T-helper 17 cell (primary cell): ENCODE data around the gene RASGRF1. TPM values are rescaled to one million over a fixed set of nuclear protein-coding genes. Genes with fewer than 3 reads are reported as not detected.

Experiments used
- ATAC-seq: fragments of 150-1000 bp; cut with Tn5 transposase; 2 replicates; pipeline ENCODE4 v1.10.0; 2021; ENCODE audit warnings: mild to moderate bottlenecking, moderate library complexity
- DNase-seq, 3 donors: peaks; one replicate each; pipeline versions ENCODE4 v3.0.0 to v3.0.0-alpha.2; 2020 to 2021
- H3K9me3 ChIP-seq: one replicate; pipeline ENCODE4 v1.7.0; 2013; ENCODE audit warnings: low read length, mild to moderate bottlenecking; ENCODE audit not compliant: control insufficient read depth, poor library complexity, severe bottlenecking
- H3K27ac Mint-ChIP-seq: one replicate; pipeline ENCODE4 v1.8.0; 2022; ENCODE audit warnings: mild to moderate bottlenecking, moderate library complexity, mixed read lengths
- H3K27me3 Mint-ChIP-seq: one replicate; pipeline ENCODE4 v1.8.0; 2022; ENCODE audit warnings: mixed read lengths
- H3K36me3 Mint-ChIP-seq: one replicate; pipeline ENCODE4 v1.8.0; 2022; ENCODE audit warnings: low read depth, mixed read lengths
- H3K4me1 Mint-ChIP-seq: one replicate; pipeline ENCODE4 v1.8.0; 2022; ENCODE audit warnings: mild to moderate bottlenecking, mixed read lengths
- H3K4me3 Mint-ChIP-seq: one replicate; pipeline ENCODE4 v1.8.0; 2022; ENCODE audit warnings: mild to moderate bottlenecking, moderate library complexity, mixed read lengths
- total RNA-seq, 4 donors: library from RNA in 2 of 4; stranded (reverse) in 2 of 4; gene quantifications; one replicate each; pipeline ENCODE4 v1.2.3 and lab custom pipeline; 2022 to 2026

Gene RASGRF1
- total RNA-seq, 2 donors from 2014 or later: 0.55 TPM; not detected in 1

GRCh38 chr15:79017953-79018352 lies 72.6 kb downstream of the RASGRF1 start:
- no peak for ATAC-seq
- no peak overlapping the region for H3K4me3 Mint-ChIP-seq

GRCh38 chr15:79016527-79017170 lies 73.9 kb downstream of the RASGRF1 start:
- no peaks in the 10 kb centered on the region for H3K4me1 Mint-ChIP-seq
- H3K27me3 Mint-ChIP-seq: no peaks in the 10 kb centered on the region
- DNase-seq (no peak), ATAC-seq (no peak)
- H3K36me3 Mint-ChIP-seq: no peaks in the 10 kb centered on the region
- no peak overlapping the region for H3K4me3 Mint-ChIP-seq
- no peak overlapping the region for H3K27ac Mint-ChIP-seq
- H3K9me3 ChIP-seq: no peaks in the 10 kb centered on the region

More at GRCh38 chr15:79017953-79018352, 72.6 kb downstream of the RASGRF1 start:
- H3K4me1 Mint-ChIP-seq: no peaks in the 10 kb centered on the region
- no peaks in the 10 kb centered on the region for H3K27me3 Mint-ChIP-seq
- H3K9me3 ChIP-seq: no peaks in the 10 kb centered on the region
- DNase-seq: no peak
- H3K27ac Mint-ChIP-seq: no peak overlapping the region
- H3K36me3 Mint-ChIP-seq: no peaks in the 10 kb centered on the region

GRCh38 chr15:79015416-79015815 lies 75.2 kb downstream of the RASGRF1 start:
- peaks cover 9% of the 10 kb centered on the region for H3K27me3 Mint-ChIP-seq

GRCh38 chr15:79010278-79010677 lies 80.3 kb downstream of the RASGRF1 start:
- no peak overlapping the region for H3K4me3 Mint-ChIP-seq
- H3K27me3 Mint-ChIP-seq: peaks cover 9% of the 10 kb centered on the region
- peaks cover 2% of the 10 kb centered on the region for H3K4me1 Mint-ChIP-seq
- no peaks in the 10 kb centered on the region for H3K36me3 Mint-ChIP-seq
- H3K27ac Mint-ChIP-seq: no peak overlapping the region
- no peaks in the 10 kb centered on the region for H3K9me3 ChIP-seq
- no peak for ATAC-seq
- DNase-seq: no peak

More at GRCh38 chr15:79015416-79015815, 75.2 kb downstream of the RASGRF1 start:
- no peak for DNase-seq
- Mint-ChIP-seq H3K27ac (no peak overlapping the region), H3K4me3 (no peak overlapping the region), H3K36me3 (no peaks in the 10 kb centered on the region), H3K4me1 (no peaks in the 10 kb centered on the region)
- no peak for ATAC-seq
- H3K9me3 ChIP-seq: no peaks in the 10 kb centered on the region

- Mint-ChIP-seq H3K27ac (no peak overlapping the region), H3K27me3 (peaks cover 9% of the 10 kb centered on the region), H3K4me3 (no peak overlapping the region), H3K36me3 (no peaks in the 10 kb centered on the region), H3K4me1 (peaks cover 5% of the 10 kb centered on the region)
- ATAC-seq (no peak), DNase-seq (no peak)
- no peaks in the 10 kb centered on the region for H3K9me3 ChIP-seq
Measured at GRCh38 chr15:79009379-79009778, 81.2 kb downstream of the RASGRF1 start.

GRCh38 chr15:79008659-79009058 lies 81.9 kb downstream of the RASGRF1 start:
- no peak overlapping the region for H3K27ac Mint-ChIP-seq
- no peak overlapping the region for H3K4me3 Mint-ChIP-seq
- ATAC-seq (no peak), DNase-seq (no peak)
- H3K27me3 Mint-ChIP-seq: peaks cover 9% of the 10 kb centered on the region
- no peaks in the 10 kb centered on the region for H3K9me3 ChIP-seq
- H3K36me3 Mint-ChIP-seq: no peaks in the 10 kb centered on the region
- H3K4me1 Mint-ChIP-seq: peaks cover 6% of the 10 kb centered on the region

GRCh38 chr15:79007066-79007465 lies 83.5 kb downstream of the RASGRF1 start:
- ATAC-seq (peak; percentile 42), DNase-seq (peak in 1 of 3 donors; percentile 27)
- H3K36me3 Mint-ChIP-seq: no peaks in the 10 kb centered on the region
- peaks cover 6% of the 10 kb centered on the region for H3K4me1 Mint-ChIP-seq
- H3K9me3 ChIP-seq: no peaks in the 10 kb centered on the region
- peaks cover 9% of the 10 kb centered on the region for H3K27me3 Mint-ChIP-seq
- no peak overlapping the region for H3K27ac Mint-ChIP-seq
- H3K4me3 Mint-ChIP-seq: no peak overlapping the region

- no peaks in the 10 kb centered on the region for H3K36me3 Mint-ChIP-seq
- peaks cover 7% of the 10 kb centered on the region for H3K27me3 Mint-ChIP-seq
- no peak for DNase-seq
- H3K4me3 Mint-ChIP-seq: no peak overlapping the region
- no peak overlapping the region for H3K27ac Mint-ChIP-seq
- no peaks in the 10 kb centered on the region for H3K9me3 ChIP-seq
- ATAC-seq: no peak
- H3K4me1 Mint-ChIP-seq: peaks cover 6% of the 10 kb centered on the region
Measured at GRCh38 chr15:79006071-79006470, 84.5 kb downstream of the RASGRF1 start.

- no peaks in the 10 kb centered on the region for H3K9me3 ChIP-seq
- Mint-ChIP-seq H3K4me3 (no peak overlapping the region), H3K27ac (no peak overlapping the region), H3K36me3 (no peaks in the 10 kb centered on the region), H3K27me3 (no peaks in the 10 kb centered on the region), H3K4me1 (peaks cover 6% of the 10 kb centered on the region)
- DNase-seq (no peak), ATAC-seq (peak; percentile 64)
Measured at GRCh38 chr15:79004336-79004735, 86.2 kb downstream of the RASGRF1 start.

GRCh38 chr15:79003896-79004295 lies 86.7 kb downstream of the RASGRF1 start:
- no peaks in the 10 kb centered on the region for H3K27me3 Mint-ChIP-seq
- DNase-seq: no peak
- no peaks in the 10 kb centered on the region for H3K36me3 Mint-ChIP-seq
- ATAC-seq: no peak
- no peak overlapping the region for H3K27ac Mint-ChIP-seq
- no peaks in the 10 kb centered on the region for H3K9me3 ChIP-seq
- H3K4me1 Mint-ChIP-seq: peaks cover 6% of the 10 kb centered on the region
- H3K4me3 Mint-ChIP-seq: peak overlapping the region; percentile 15

- H3K27me3 Mint-ChIP-seq: no peaks in the 10 kb centered on the region
- H3K4me1 Mint-ChIP-seq: peaks cover 8% of the 10 kb centered on the region
- DNase-seq (no peak), ATAC-seq (no peak)
- no peaks in the 10 kb centered on the region for H3K9me3 ChIP-seq
- H3K27ac Mint-ChIP-seq: no peak overlapping the region
- H3K4me3 Mint-ChIP-seq: no peak overlapping the region
- no peaks in the 10 kb centered on the region for H3K36me3 Mint-ChIP-seq
Measured at GRCh38 chr15:79003301-79003700, 87.3 kb downstream of the RASGRF1 start.

- no peaks in the 10 kb centered on the region for H3K27me3 Mint-ChIP-seq
- no peak overlapping the region for H3K27ac Mint-ChIP-seq
- ATAC-seq (no peak), DNase-seq (no peak)
- H3K9me3 ChIP-seq: no peaks in the 10 kb centered on the region
- peaks cover 8% of the 10 kb centered on the region for H3K4me1 Mint-ChIP-seq
- no peak overlapping the region for H3K4me3 Mint-ChIP-seq
- H3K36me3 Mint-ChIP-seq: no peaks in the 10 kb centered on the region
Measured at GRCh38 chr15:79002581-79002980, 88.0 kb downstream of the RASGRF1 start.

- ATAC-seq (no peak), DNase-seq (no peak)
- Mint-ChIP-seq H3K27ac (no peak overlapping the region), H3K4me1 (peaks cover 5% of the 10 kb centered on the region), H3K27me3 (peaks cover 5% of the 10 kb centered on the region), H3K4me3 (no peak overlapping the region), H3K36me3 (peaks cover 3% of the 10 kb centered on the region)
- no peaks in the 10 kb centered on the region for H3K9me3 ChIP-seq
Measured at GRCh38 chr15:78999636-79000035, 90.9 kb downstream of the RASGRF1 start.

- Mint-ChIP-seq H3K27me3 (peaks cover 5% of the 10 kb centered on the region), H3K4me1 (peaks cover 2% of the 10 kb centered on the region), H3K27ac (no peak overlapping the region), H3K4me3 (no peak overlapping the region), H3K36me3 (peaks cover 3% of the 10 kb centered on the region)
- DNase-seq (no peak), ATAC-seq (no peak)
- no peaks in the 10 kb centered on the region for H3K9me3 ChIP-seq
Measured at GRCh38 chr15:78998526-78998925, 92.1 kb downstream of the RASGRF1 start.
